Upper lobe of left lung (tissue), 4 donors: ENCODE data around the gene CEP164.

Source experiments
- POLR2AphosphoS5 ChIP-seq, 2 donors: sonication (generic); formaldehyde crosslinking; IDR thresholded peaks; one replicate each; pipeline ENCODE4 v1.5.1; 2017; ENCODE audit warnings: antibody characterized with exemption in 2 of 2
- TF ChIP-seq, protein P1 (sequence below), 6 experiments: fragments of 450-650 bp in 4 of 6; fragments of 200-600 bp in 2 of 6; sonication (generic) in 2 of 6; IDR thresholded peaks; one replicate each; pipeline ENCODE4 v1.5.1; 2016 to 2019; ENCODE audit warnings: antibody characterized with exemption in 6 of 6

DNA sequence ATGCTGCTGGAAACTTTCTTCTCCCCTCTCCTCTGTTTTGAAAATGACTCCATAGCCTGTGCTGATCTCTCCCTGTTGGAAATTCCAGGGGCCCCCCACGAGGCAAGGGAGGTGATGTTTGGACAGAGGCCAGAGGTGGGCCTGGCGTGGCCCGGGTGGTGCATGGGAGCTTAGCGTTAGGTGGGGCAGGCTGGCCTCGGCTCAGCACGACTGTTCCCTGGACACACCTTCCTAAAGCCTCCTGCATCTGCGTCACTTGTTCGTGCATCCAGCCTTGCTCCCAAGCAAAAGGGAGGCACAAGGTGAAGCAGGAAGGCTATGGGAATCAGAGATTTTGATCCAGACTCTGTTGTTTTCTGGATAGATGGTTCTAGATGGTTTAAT is 135.2 kb downstream of the CEP164 start:
- TF ChIP-seq, protein P1, sequence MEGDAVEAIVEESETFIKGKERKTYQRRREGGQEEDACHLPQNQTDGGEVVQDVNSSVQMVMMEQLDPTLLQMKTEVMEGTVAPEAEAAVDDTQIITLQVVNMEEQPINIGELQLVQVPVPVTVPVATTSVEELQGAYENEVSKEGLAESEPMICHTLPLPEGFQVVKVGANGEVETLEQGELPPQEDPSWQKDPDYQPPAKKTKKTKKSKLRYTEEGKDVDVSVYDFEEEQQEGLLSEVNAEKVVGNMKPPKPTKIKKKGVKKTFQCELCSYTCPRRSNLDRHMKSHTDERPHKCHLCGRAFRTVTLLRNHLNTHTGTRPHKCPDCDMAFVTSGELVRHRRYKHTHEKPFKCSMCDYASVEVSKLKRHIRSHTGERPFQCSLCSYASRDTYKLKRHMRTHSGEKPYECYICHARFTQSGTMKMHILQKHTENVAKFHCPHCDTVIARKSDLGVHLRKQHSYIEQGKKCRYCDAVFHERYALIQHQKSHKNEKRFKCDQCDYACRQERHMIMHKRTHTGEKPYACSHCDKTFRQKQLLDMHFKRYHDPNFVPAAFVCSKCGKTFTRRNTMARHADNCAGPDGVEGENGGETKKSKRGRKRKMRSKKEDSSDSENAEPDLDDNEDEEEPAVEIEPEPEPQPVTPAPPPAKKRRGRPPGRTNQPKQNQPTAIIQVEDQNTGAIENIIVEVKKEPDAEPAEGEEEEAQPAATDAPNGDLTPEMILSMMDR (IDR thresholded peaks at IDR 0.05): no peak
- TF ChIP-seq POLR2AphosphoS5 (IDR thresholded peaks at IDR 0.05): no peak
